Activated T-cell treated with anti-CD3 and anti-CD28 coated beads, Interleukin-2, amount 50 U/mL, for 4 hours (primary cell): ENCODE data around the gene KPNB1. TPM values are rescaled to one million over a fixed set of nuclear protein-coding genes. Genes with fewer than 3 reads are reported as not detected.

Experiments used
- ATAC-seq, 2 donors: fragments of 200-7000 bp; cut with Tn5 transposase; one replicate each; pipeline ENCODE4 v1.10.0; 2021
- DNase-seq: peaks from one replicate; pipeline ENCODE4 v3.0.0-alpha.2; 2020
- H3K27me3 Mint-ChIP-seq: one replicate; pipeline ENCODE4 v1.8.0; 2021; ENCODE audit warnings: low read depth, mixed read lengths
- H3K36me3 Mint-ChIP-seq: one replicate; pipeline ENCODE4 v1.8.0; 2022; ENCODE audit warnings: mixed read lengths; ENCODE audit not compliant: insufficient read depth
- H3K4me1 Mint-ChIP-seq: one replicate; pipeline ENCODE4 v1.8.0; 2021; ENCODE audit warnings: low read depth, mixed read lengths
- H3K4me3 Mint-ChIP-seq: one replicate; pipeline ENCODE4 v1.8.0; 2021; ENCODE audit warnings: mild to moderate bottlenecking, moderate library complexity, mixed read lengths
- H3K9me3 Mint-ChIP-seq: one replicate; pipeline ENCODE4 v1.8.0; 2021; ENCODE audit warnings: mixed read lengths
- total RNA-seq, 3 donors: library from RNA; stranded (reverse); gene quantifications; one replicate each; pipeline ENCODE4 v1.2.1, GENCODE V29; 2021

KPNB1 gene
- total RNA-seq, 3 donors from 2014 or later = 916 to 992 (median 944) TPM

GRCh38 chr17:47650525-47651522 is 1.1 kb downstream of the KPNB1 start:
- H3K9me3 Mint-ChIP-seq = no peaks in the 10 kb centered on the region
- peaks cover 44% of the 10 kb centered on the region for H3K36me3 Mint-ChIP-seq
- peaks cover 62% of the 10 kb centered on the region for H3K4me1 Mint-ChIP-seq
- ATAC-seq (peak; percentile 54 to 59), DNase-seq (peak; percentile 93)
- H3K4me3 Mint-ChIP-seq = peak overlapping the region; percentile 100
- no peaks in the 10 kb centered on the region for H3K27me3 Mint-ChIP-seq

GRCh38 chr17:47651704-47652103 is 2.0 kb downstream of the KPNB1 start:
- H3K27me3 Mint-ChIP-seq = no peaks in the 10 kb centered on the region
- no peaks in the 10 kb centered on the region for H3K9me3 Mint-ChIP-seq
- ATAC-seq = no peak
- peaks cover 50% of the 10 kb centered on the region for H3K36me3 Mint-ChIP-seq
- peaks cover 66% of the 10 kb centered on the region for H3K4me1 Mint-ChIP-seq
- DNase-seq = no peak
- peak overlapping the region; percentile 100 for H3K4me3 Mint-ChIP-seq

DNA sequence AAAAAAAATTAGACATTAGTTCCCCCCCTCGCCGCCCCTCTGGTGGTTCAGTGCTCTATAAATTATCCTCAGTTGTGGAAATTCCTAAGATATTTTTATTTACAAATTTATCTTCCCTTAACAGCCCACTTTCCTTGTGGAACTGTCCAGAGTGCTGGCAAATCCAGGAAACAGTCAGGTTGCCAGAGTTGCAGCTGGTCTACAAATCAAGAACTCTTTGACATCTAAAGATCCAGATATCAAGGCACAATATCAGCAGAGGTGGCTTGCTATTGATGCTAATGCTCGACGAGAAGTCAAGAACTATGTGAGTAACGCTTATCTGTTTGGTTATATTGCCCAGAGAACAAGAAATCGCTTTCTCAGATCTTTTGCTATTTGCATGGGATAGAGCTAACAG is 2.9 kb downstream of the KPNB1 start:
- H3K4me1 Mint-ChIP-seq = peaks cover 72% of the 10 kb centered on the region
- H3K27me3 Mint-ChIP-seq = no peaks in the 10 kb centered on the region
- H3K9me3 Mint-ChIP-seq = no peaks in the 10 kb centered on the region
- DNase-seq (no peak), ATAC-seq (no peak)
- H3K4me3 Mint-ChIP-seq = peak overlapping the region; percentile 100
- peaks cover 58% of the 10 kb centered on the region for H3K36me3 Mint-ChIP-seq

DNA sequence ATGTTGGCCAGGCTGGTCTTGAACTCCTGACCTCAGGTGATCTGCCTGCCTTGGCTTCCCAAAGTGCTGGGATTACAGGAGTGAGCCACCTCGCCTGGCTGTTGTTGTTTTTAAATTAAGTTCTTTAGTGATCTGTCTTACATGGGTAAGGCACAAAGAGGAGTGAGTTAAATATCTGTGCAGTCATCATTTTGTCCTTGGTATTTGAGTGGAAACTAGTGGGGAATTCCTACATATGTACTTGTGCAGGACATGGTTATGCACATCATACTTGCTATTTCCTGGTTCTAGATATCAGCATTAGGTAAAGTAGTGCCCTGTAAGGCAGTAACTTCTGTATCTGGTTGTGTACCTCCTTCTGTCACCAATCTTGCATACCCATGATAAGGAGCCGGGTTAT is 3.7 kb downstream of the KPNB1 start:
- Mint-ChIP-seq H3K4me1 (peaks cover 70% of the 10 kb centered on the region), H3K36me3 (peaks cover 63% of the 10 kb centered on the region), H3K27me3 (no peaks in the 10 kb centered on the region), H3K9me3 (no peaks in the 10 kb centered on the region), H3K4me3 (peak overlapping the region; percentile 73)
- no peak for ATAC-seq
- no peak for DNase-seq

DNA sequence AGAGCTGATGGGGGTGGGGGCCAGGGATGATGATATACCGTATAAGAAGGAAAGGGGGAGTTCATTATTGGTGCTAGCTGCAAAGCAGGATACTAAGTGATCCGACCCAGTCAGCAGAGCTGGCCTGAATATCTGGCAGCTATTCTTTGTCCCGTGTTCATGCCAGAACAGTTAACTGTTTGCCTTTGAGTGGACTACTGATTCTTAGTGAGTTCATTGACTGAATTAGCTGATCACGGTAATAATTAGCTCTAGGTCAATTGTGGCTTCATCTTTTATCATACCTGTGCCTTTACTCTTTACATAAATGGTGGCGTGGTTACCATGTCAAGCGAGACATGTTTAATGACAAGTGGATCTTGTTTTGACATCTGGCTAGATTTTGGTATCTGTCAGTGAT is 5.3 kb downstream of the KPNB1 start:
- ATAC-seq = no peak
- Mint-ChIP-seq H3K4me1 (peaks cover 74% of the 10 kb centered on the region), H3K9me3 (no peaks in the 10 kb centered on the region), H3K36me3 (peaks cover 67% of the 10 kb centered on the region), H3K27me3 (no peaks in the 10 kb centered on the region), H3K4me3 (peak overlapping the region; percentile 31)
- no peak for DNase-seq

DNA sequence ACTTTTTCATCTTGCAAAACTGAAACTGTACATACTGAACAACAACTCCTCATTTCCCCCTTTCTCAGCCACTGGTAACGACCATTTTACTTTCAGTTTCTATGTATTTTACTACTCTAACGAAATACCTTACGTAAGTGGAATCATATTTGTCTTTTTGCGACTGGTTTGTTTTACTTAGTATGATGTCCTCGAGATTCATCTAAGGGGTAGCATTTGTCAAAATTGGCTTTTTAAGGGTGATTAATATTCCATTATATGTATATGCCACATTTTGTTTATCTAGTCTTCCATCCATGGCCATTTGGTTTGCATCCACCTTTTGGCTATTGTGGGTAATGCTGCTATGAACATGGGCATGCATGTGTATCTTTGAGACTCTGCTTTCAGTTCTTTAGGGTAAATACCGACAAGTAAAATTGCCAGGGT is 10.4 kb downstream of the KPNB1 start:
- H3K9me3 Mint-ChIP-seq = no peaks in the 10 kb centered on the region
- H3K36me3 Mint-ChIP-seq = peaks cover 45% of the 10 kb centered on the region
- peak overlapping the region; percentile 76 for H3K4me3 Mint-ChIP-seq
- H3K27me3 Mint-ChIP-seq = no peaks in the 10 kb centered on the region
- peaks cover 51% of the 10 kb centered on the region for H3K4me1 Mint-ChIP-seq
- ATAC-seq (peak; percentile 69 to 73), DNase-seq (no peak)

- ATAC-seq = peak; percentile 53 to 63
- H3K4me3 Mint-ChIP-seq = peak overlapping the region; percentile 30
These were observed 14.3 kb downstream of the KPNB1 start for GRCh38 chr17:47663912-47664623.

DNA sequence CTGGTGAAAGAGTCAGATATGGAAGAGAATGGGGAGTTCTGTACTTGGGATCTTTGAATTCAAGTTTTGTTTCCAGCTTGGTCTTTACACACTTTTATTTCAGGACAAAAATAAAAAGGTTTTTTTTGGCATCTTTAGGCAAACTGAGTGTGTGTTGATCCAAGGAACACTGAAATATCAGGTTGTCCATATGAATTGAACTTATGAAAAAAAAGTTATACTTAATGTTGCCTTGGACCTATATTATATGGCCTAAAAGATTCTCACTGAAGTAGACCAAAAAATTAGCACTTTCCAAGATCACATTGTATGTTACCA is 14.9 kb downstream of the KPNB1 start:
- Mint-ChIP-seq H3K9me3 (no peaks in the 10 kb centered on the region), H3K4me1 (peaks cover 23% of the 10 kb centered on the region), H3K27me3 (no peaks in the 10 kb centered on the region), H3K36me3 (peaks cover 34% of the 10 kb centered on the region), H3K4me3 (no peak overlapping the region)
- no peak for ATAC-seq
- DNase-seq = no peak

More at GRCh38 chr17:47663912-47664623, 14.3 kb downstream of the KPNB1 start:
- Mint-ChIP-seq H3K36me3 (peaks cover 31% of the 10 kb centered on the region), H3K9me3 (no peaks in the 10 kb centered on the region), H3K4me1 (peaks cover 22% of the 10 kb centered on the region), H3K27me3 (no peaks in the 10 kb centered on the region)
- DNase-seq = peak; percentile 61

DNA sequence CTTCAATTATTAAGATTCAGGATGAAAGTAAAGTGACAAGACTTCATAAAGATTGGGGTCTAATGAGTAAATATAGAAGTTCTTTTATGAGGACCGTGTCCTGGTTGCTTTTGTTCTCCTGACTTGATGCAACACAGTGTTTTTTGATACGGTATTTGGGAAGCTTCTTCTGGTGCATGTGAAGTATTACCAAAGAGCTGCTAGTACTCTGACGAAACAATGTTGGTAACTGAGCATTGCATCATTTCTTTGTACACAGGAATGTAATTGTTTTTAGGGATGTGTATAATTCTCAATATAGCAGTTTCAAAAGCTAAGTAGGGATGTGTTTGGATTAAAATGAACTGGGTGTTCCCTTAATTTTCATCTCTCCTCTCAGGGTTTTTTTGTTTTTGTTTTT is 15.9 kb downstream of the KPNB1 start:
- DNase-seq (no peak), ATAC-seq (no peak)
- H3K9me3 Mint-ChIP-seq = no peaks in the 10 kb centered on the region
- no peaks in the 10 kb centered on the region for H3K27me3 Mint-ChIP-seq
- peaks cover 22% of the 10 kb centered on the region for H3K4me1 Mint-ChIP-seq
- H3K4me3 Mint-ChIP-seq = no peak overlapping the region
- H3K36me3 Mint-ChIP-seq = peaks cover 43% of the 10 kb centered on the region

DNA sequence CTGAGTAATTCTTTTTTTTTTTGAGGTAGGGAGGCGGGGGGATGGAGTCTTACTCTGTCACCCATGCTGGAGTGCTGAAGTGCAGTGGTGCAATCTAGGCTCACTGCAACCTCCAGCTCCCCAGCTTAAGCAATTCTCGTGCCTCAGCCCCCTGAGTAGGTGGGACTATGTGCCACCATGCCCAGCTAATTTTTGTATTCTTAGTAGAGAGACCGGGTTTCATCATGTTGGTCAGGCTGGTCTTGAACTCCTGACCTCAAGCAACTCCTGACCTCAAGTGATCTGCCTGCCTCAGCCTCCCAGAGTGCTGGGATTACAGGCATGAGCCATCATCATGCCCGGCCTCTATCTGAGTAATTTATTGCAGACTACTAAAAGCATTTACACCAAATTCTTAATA is 19.4 kb downstream of the KPNB1 start:
- Mint-ChIP-seq H3K4me1 (peaks cover 20% of the 10 kb centered on the region), H3K4me3 (no peak overlapping the region), H3K9me3 (no peaks in the 10 kb centered on the region), H3K27me3 (no peaks in the 10 kb centered on the region), H3K36me3 (peaks cover 52% of the 10 kb centered on the region)
- DNase-seq (no peak), ATAC-seq (no peak)

DNA sequence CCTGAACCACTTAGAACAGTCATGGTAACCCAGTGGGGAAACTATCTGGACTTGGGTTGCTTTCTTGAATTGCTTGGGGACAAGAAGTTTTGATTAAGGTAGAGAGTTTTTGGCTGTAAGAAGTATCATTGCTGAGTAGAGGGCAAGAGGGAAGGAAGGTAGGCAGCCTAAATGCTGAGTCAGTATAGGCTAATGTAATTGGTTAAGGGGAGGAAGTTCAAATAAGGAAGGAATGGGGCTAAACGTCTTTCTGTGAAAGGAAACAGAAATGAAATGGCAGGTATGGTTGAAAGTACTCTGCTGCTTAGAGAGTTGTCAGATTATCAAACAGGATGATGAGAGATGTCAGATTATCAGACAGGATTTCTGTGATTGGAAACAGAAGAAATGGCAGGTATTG is 20.3 kb downstream of the KPNB1 start:
- Mint-ChIP-seq H3K4me3 (no peak overlapping the region), H3K27me3 (no peaks in the 10 kb centered on the region), H3K36me3 (peaks cover 56% of the 10 kb centered on the region), H3K4me1 (peaks cover 19% of the 10 kb centered on the region), H3K9me3 (no peaks in the 10 kb centered on the region)
- ATAC-seq (peak; percentile 30 to 65), DNase-seq (no peak)

DNA sequence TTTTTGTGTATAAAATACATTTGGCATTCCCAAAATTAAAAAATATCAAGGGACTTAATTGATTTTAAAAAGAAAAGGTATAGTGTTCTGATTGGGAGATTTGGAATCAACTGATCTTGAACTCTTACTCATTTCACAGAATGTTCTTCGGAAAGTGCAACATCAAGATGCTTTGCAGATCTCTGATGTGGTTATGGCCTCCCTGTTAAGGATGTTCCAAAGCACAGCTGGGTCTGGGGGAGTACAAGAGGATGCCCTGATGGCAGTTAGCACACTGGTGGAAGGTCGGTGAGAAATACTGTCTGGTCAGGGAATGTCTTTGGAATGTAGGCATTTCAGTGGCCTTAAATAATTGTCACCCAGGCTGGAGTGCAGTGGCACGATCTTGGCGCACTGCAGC is 24.8 kb downstream of the KPNB1 start:
- H3K4me1 Mint-ChIP-seq = peaks cover 17% of the 10 kb centered on the region
- no peak overlapping the region for H3K4me3 Mint-ChIP-seq
- peaks cover 64% of the 10 kb centered on the region for H3K36me3 Mint-ChIP-seq
- ATAC-seq = peak; percentile 28 to 41
- no peaks in the 10 kb centered on the region for H3K27me3 Mint-ChIP-seq
- no peaks in the 10 kb centered on the region for H3K9me3 Mint-ChIP-seq
- DNase-seq = no peak

- H3K4me1 Mint-ChIP-seq = peaks cover 9% of the 10 kb centered on the region
- H3K9me3 Mint-ChIP-seq = no peaks in the 10 kb centered on the region
- no peaks in the 10 kb centered on the region for H3K27me3 Mint-ChIP-seq
- DNase-seq (no peak), ATAC-seq (no peak)
- H3K36me3 Mint-ChIP-seq = peaks cover 61% of the 10 kb centered on the region
- H3K4me3 Mint-ChIP-seq = no peak overlapping the region
These were observed 25.9 kb downstream of the KPNB1 start for GRCh38 chr17:47675380-47676198.

DNA sequence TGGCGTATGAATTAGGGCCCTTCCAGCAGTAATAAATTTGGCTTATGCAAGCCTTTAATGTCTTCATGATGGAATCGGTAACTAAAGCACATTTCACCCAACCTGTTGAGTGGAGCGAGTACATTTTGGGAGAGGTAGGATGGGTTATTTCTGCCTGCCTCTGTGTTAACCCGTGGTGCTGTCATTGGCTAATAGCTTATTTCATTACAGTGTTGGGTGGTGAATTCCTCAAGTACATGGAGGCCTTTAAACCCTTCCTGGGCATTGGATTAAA is 26.4 kb downstream of the KPNB1 start:
- H3K27me3 Mint-ChIP-seq = no peaks in the 10 kb centered on the region
- ATAC-seq = no peak
- no peak overlapping the region for H3K4me3 Mint-ChIP-seq
- no peak for DNase-seq
- no peaks in the 10 kb centered on the region for H3K9me3 Mint-ChIP-seq
- peaks cover 9% of the 10 kb centered on the region for H3K4me1 Mint-ChIP-seq
- H3K36me3 Mint-ChIP-seq = peaks cover 60% of the 10 kb centered on the region
